GM18907 (cell line): Measurements from ENCODE around the gene PPP6C.
"Not testable (repeated sequence)": the region's sequence is repeated elsewhere in the genome, so short reads cannot be mapped to it uniquely, and the experiment has no call there.

ENCODE experiments used
- ATAC-seq: cut with Tn5 transposase; IDR thresholded peaks from one replicate; pipeline ENCODE4 v1.9.1; 2021; ENCODE audit warnings: mild to moderate bottlenecking, moderate library complexity; ENCODE audit not compliant: unreplicated experiment

PPP6C gene

DNA sequence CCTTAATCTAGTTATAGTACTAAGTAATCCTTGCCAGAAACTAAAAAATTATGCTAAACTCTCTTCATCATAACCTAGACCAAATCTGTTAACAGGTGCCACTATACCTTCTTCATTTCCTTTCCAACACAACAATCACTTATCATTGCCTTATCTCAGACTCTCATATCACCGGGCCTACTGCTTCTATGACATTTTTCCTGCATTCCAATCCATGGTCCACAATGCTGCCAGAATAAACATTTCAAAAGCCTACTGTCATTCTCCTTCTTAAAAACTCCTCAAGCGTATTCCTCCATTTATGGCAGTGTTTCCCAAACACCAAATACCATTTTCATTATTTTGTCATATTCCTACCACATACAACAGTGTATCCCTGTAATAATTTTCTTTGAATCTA is 6.5 kb downstream of the PPP6C start:
- ATAC-seq, result no peak

GRCh38 chr9:125181756-125182155 is 7.8 kb downstream of the PPP6C start:
- not testable (repeated sequence) for ATAC-seq

DNA sequence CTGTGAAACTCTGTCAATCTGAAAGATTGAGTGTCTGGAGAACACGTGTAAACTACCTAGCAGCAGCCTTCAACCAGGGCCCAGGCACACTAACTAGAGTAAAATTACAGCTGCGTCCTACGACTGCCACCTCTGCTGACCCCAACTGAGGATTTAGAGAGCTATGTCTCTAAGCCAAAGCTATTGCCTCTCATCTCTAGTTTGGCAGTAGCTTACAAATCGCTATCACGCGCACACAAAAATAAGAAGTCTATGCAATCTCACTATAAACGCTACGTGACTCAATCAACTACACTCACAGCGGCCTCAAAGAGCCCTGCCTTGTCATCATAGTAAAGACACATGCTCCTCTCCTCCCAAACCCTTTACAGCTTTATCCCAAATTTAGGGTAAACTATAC is 8.7 kb downstream of the PPP6C start:
- ATAC-seq, result no peak

- not testable (repeated sequence) for ATAC-seq
Observed at GRCh38 chr9:125179776-125180175, 9.8 kb downstream of the PPP6C start.

DNA sequence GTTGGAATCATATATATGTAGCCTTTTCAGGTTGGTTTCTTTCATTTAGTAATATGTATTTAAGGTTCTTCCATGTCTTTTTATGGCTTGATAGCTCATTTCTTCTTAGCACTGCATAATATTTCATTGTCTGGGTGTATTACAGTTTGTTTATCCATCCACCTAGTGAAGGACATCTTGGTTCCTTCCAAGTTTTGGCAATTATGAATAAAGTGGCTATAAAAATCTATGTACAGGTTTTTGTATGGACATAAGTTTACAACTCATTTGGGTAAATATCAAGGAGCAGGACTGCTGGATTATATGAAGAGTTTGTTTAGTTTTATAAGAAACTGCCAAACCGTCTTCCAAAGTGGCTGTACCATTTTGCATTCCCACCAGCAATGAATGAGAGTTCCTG is 11.7 kb downstream of the PPP6C start:
- ATAC-seq, result no peak

DNA sequence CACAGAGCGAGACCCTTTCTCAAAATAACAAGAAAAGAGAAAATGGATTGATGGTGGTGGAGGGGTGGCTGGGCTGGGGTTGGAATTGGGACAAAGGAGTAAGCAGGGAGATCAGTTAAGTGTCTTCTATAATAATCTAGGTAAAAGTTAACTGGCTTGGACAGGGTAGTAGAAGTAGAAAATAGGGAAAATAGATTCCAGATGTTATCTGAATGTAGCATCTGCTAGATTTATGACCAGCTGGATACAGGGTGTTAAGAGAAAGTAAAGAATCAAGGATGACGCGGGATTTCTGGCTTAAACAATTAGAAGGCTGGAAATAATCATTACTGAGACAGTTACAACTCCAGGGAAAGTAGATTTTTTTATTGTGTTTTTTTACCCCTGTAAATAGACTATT is 13.0 kb downstream of the PPP6C start:
- no peak for ATAC-seq

GRCh38 chr9:125172031-125172755 is 17.4 kb downstream of the PPP6C start:
- ATAC-seq, result no peak

GRCh38 chr9:125169895-125170294 is 19.7 kb downstream of the PPP6C start:
- no peak for ATAC-seq

DNA sequence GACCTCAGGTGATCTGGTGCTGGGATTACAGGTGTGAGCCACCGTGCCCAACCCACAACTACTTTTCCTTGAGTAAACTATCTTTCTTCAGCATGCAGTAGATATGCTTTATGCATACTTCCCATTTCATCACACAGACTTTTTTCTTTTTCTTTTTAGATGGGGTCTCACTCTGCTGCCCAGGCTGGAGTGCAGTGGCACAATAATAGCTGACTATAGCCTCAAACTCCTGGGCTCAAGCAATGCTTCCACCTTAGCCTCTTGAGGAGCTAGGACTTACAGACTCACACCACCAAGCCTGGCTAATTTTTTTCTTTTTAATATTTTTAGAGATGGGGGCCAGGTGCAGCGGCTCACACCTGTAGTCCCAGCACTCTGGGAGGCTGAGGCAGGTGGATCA is 22.8 kb downstream of the PPP6C start:
- ATAC-seq, result no peak

- not testable (repeated sequence) for ATAC-seq
Observed at GRCh38 chr9:125162891-125163290, 26.7 kb downstream of the PPP6C start.

GRCh38 chr9:125161284-125161918 is 28.2 kb downstream of the PPP6C start:
- ATAC-seq, result no peak

- no peak for ATAC-seq
Observed at GRCh38 chr9:125160750-125161149, 28.9 kb downstream of the PPP6C start.

DNA sequence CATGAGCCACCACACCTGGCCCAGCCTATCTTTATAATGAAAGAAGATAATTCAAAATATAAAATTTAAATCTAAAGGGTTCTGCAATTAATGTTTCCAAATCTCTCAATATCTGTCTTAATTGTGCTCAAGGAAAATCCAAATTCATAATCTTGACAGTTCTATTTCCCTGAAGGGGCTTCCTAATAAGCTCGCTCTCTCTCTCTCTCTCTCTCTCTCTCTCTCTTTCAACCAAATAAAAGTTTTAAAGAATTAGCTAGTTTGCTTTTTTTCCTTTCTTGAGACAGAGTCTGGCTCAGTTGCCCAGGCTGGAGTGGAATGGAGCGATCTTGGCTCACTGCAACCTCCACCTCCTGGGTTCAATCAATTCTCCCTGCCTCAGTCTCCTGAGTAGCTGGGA is 33.1 kb downstream of the PPP6C start:
- no peak for ATAC-seq

GRCh38 chr9:125153712-125154367 is 35.8 kb downstream of the PPP6C start:
- ATAC-seq, result no peak

GRCh38 chr9:125151730-125152129 is 37.9 kb downstream of the PPP6C start:
- ATAC-seq, result no peak

GRCh38 chr9:125150349-125151245 is 39.0 kb downstream of the PPP6C start:
- no peak for ATAC-seq

GRCh38 chr9:125147401-125147951 is 42.1 kb downstream of the PPP6C start:
- no peak for ATAC-seq

DNA sequence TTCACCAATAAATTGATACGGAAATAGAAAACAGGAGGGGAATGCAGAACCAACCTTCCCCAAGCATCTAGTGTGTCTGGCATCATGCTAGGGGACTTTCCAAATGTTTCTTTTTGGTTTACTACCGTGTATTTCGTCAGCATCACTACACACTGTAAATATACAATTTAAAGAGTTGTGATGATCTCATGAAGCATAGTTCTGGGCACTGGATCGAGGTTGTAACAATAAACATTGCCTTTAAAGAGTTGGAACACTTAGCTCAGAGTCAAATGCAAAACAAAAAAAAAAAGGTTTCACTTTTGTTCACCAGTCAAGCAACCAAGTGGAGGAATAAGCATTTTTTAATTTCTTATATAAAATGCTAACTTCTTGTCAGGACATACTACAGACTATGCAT is 43.4 kb downstream of the PPP6C start:
- ATAC-seq, result no peak

- ATAC-seq, result no peak
Observed at GRCh38 chr9:125145425-125145824, 44.2 kb downstream of the PPP6C start.

- ATAC-seq, result peak; percentile 99
Observed at GRCh38 chr9:125143377-125144090, 46.1 kb downstream of the PPP6C start, which contains the start of gene SCAI. SCAI (minus strand) TSS chr9:125143528; CDS start chr9:125143437, 91 bp downstream.
